PC-9 (cell line): Measurements from ENCODE around the gene ARL5B. TPM values are rescaled to one million over a fixed set of nuclear protein-coding genes. Genes with fewer than 3 reads are reported as not detected.

Experiments
- BruUV-seq: library from RNA; stranded (reverse); fragments of 400-500 nt; replicated peaks from 2 replicates; lab custom pipeline; 2021; lab: Mats Ljungman, UMichigan
- CTCF ChIA-PET: fragments of 300-600 bp; sonication (Branson Sonifier 250); formaldehyde crosslinking; loops from one replicate; lab custom pipeline; 2022; ENCODE audit warnings: antibody characterized with exemption; lab: Charles Lee
- POLR2A ChIA-PET: fragments of 300-600 bp; sonication (Branson Sonifier 250); formaldehyde crosslinking; loops from one replicate; lab custom pipeline; 2022; ENCODE audit warnings: antibody characterized with exemption; ENCODE audit not compliant: unreplicated experiment; lab: Charles Lee
- DNase-seq, 2 experiments: peaks; one replicate each; pipeline versions ENCODE4 v3.0.0 to v3.0.0-alpha.2; 2015 to 2022; ENCODE audit warnings: mixed read lengths in 1 of 2
- H2AFZ ChIP-seq: fragments of 200-600 bp; sonication (generic); 2 replicates; pipeline ENCODE4 v1.8.1; 2017; ENCODE audit warnings: antibody characterized with exemption
- H3F3A ChIP-seq: fragments of 200-600 bp; sonication (generic); 2 replicates; pipeline ENCODE4 v1.8.1; 2017; ENCODE audit warnings: antibody characterized with exemption, mild to moderate bottlenecking, low read depth; ENCODE audit not compliant: insufficient read depth
- H3K27ac ChIP-seq: fragments of 200-600 bp; sonication (generic); 2 replicates; pipeline ENCODE4 v1.6.1; 2016; ENCODE audit warnings: mixed run types
- H3K27me3 ChIP-seq: fragments of 200-600 bp; sonication (generic); 2 replicates; pipeline ENCODE4 v1.6.1; 2016; ENCODE audit warnings: low read depth, mixed run types; ENCODE audit not compliant: insufficient read depth
- H3K36me3 ChIP-seq: fragments of 200-600 bp; sonication (generic); 2 replicates; pipeline ENCODE4 v1.6.1; 2016; ENCODE audit warnings: low read depth, mixed run types
- H3K4me1 ChIP-seq: fragments of 200-600 bp; sonication (generic); replicated peaks from 2 replicates; pipeline ENCODE4 v1.6.1; 2016; ENCODE audit warnings: mixed run types; ENCODE audit not compliant: insufficient read depth
- H3K4me2 ChIP-seq: fragments of 200-600 bp; sonication (generic); 2 replicates; pipeline ENCODE4 v1.6.1; 2017; ENCODE audit warnings: mixed run types
- H3K4me3 ChIP-seq: fragments of 200-600 bp; sonication (generic); 2 replicates; pipeline ENCODE4 v1.6.1; 2016; ENCODE audit warnings: mixed run types
- H3K79me2 ChIP-seq: fragments of 200-600 bp; sonication (generic); 2 replicates; pipeline ENCODE4 v1.6.1; 2017; ENCODE audit warnings: low read depth, mixed run types
- H3K9me2 ChIP-seq: fragments of 200-600 bp; sonication (generic); 2 replicates; pipeline ENCODE4 v1.8.1; 2017; ENCODE audit warnings: mild to moderate bottlenecking; ENCODE audit not compliant: insufficient read depth
- H3K9me3 ChIP-seq: fragments of 200-600 bp; sonication (generic); 2 replicates; pipeline ENCODE4 v1.8.1; 2016; ENCODE audit warnings: low read depth; ENCODE audit not compliant: insufficient read depth
- H4K20me1 ChIP-seq: fragments of 200-600 bp; sonication (generic); 2 replicates; pipeline ENCODE4 v1.8.1; 2017; ENCODE audit not compliant: insufficient read depth
- EZH2 ChIP-seq: fragments of 200-600 bp; sonication (generic); IDR thresholded peaks from 2 replicates; pipeline ENCODE4 v1.8.0; 2017; ENCODE audit warnings: antibody characterized with exemption, low read depth
- intact Hi-C: fragments of 100-400 bp; cut with micrococcal nuclease; formaldehyde crosslinking; loops from one replicate; pipeline ENCODE4 v1.10.0; 2022; ENCODE audit not compliant: unreplicated experiment
- total RNA-seq: library from RNA; stranded (reverse); gene quantifications from 2 replicates; pipeline ENCODE4 v1.2.3, GENCODE V29; 2021
- TF ChIP-seq, protein P1 (sequence below): fragments of 200-600 bp; sonication (generic); conservative IDR thresholded peaks from 2 replicates; pipeline ENCODE4 v1.6.1; 2017; ENCODE audit warnings: mixed run types, antibody characterized with exemption, mild to moderate bottlenecking, moderate library complexity

Gene ARL5B
- total RNA-seq, 1 experiment from 2014 or later = 15.3 TPM

DNA sequence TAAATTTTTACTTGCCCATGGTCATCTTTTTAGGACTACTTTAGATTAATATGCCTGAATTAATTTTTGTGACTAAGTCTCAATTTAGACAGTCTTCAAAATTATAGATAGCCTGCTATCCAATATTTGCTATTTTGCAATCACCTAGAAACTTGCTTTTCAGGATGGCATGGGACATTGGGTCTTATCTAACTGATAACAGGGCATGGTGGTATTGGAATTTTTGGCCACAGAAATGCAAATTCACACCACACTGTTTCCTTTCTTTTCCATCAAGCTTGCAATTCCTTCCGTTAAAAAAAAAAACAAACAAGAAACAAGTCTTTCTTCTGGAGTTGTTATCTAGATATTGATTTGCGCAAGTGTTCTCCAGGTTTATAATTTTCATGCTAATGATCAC, 8.8 kb downstream of the ARL5B start:
- no peak overlapping the region for H2AFZ ChIP-seq
- no TSS peak for BruUV-seq
- no peaks in the 10 kb centered on the region for H3K27me3 ChIP-seq
- TF ChIP-seq EZH2 = no peak
- TF ChIP-seq, protein P1, sequence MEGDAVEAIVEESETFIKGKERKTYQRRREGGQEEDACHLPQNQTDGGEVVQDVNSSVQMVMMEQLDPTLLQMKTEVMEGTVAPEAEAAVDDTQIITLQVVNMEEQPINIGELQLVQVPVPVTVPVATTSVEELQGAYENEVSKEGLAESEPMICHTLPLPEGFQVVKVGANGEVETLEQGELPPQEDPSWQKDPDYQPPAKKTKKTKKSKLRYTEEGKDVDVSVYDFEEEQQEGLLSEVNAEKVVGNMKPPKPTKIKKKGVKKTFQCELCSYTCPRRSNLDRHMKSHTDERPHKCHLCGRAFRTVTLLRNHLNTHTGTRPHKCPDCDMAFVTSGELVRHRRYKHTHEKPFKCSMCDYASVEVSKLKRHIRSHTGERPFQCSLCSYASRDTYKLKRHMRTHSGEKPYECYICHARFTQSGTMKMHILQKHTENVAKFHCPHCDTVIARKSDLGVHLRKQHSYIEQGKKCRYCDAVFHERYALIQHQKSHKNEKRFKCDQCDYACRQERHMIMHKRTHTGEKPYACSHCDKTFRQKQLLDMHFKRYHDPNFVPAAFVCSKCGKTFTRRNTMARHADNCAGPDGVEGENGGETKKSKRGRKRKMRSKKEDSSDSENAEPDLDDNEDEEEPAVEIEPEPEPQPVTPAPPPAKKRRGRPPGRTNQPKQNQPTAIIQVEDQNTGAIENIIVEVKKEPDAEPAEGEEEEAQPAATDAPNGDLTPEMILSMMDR = no peak
- H3K4me1 ChIP-seq = peaks cover 15% of the 10 kb centered on the region
- H3K9me3 ChIP-seq = no peaks in the 10 kb centered on the region
- 0 out of 2 replicates have a peak, but pooled peaks cover 5% of the 10 kb centered on the region for H3K36me3 ChIP-seq
- no peak overlapping the region for H3K4me2 ChIP-seq
- H3K4me3 ChIP-seq = no peak overlapping the region
- CTCF ChIA-PET = no interaction called here
- no peak overlapping the region for H3K27ac ChIP-seq
- POLR2A ChIA-PET = no interaction called here
- peaks cover 15% of the 10 kb centered on the region; the same call in 1 of the 2 replicates for H4K20me1 ChIP-seq
- DNase-seq = no peak
- H3F3A ChIP-seq = no peaks in the 10 kb centered on the region
- no peaks in the 10 kb centered on the region for H3K9me2 ChIP-seq
- peaks cover 49% of the 10 kb centered on the region for H3K79me2 ChIP-seq
- intact Hi-C loops = no loop called here

DNA sequence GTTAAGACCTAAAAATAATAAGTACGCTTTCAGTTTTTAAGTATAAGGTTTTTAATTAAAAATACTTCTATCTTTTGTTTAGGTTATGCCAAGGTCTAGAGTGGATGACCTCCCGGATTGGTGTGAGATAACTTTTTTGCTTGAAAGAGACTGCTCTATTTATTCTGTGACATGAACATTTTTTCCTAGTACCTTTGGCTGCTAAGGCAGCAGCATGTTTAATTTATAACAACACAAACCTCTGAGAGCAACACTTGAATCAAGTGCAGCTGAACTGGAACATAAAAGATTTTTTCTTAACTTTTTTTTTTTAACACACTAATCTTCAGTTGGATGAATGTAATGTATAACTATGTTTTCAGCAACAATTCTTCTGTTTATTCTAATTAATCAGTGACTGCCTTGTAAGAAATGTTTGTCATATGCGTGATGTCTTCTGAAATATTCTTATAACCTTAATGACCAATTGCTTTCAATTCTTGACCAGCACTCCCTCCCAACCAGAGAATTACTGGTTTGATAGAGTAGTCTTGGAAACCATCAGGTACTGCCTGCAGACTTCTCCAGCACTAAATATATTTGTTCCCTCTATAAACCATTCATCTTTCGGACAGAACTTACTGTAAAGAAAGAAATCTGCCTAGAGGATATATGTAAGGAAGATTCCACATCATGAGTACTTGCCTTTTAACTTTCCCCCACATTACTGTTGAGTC, 16.0 kb downstream of the ARL5B start:
- BruUV-seq = no TSS peak
- Histone ChIP-seq H3K4me3 (no peak overlapping the region), H3K36me3 (peaks cover 4% of the 10 kb centered on the region; the same call in 1 of the 2 replicates), H3K9me2 (no peaks in the 10 kb centered on the region), H3K4me2 (no peak overlapping the region), H3K4me1 (no peaks in the 10 kb centered on the region), H3F3A (no peaks in the 10 kb centered on the region), H3K9me3 (no peaks in the 10 kb centered on the region), H2AFZ (no peak overlapping the region), H4K20me1 (no peaks in the 10 kb centered on the region), H3K27ac (no peak overlapping the region), H3K79me2 (no peaks in the 10 kb centered on the region; the same call in 1 of the 2 replicates), H3K27me3 (no peaks in the 10 kb centered on the region)
- no peak for DNase-seq
- TF ChIP-seq EZH2 = no peak
- TF ChIP-seq, protein P1 = no peak
- ChIA-PET CTCF (no interaction called here), POLR2A (interaction anchor here (0.7 kb wide), 1 partner anchor 48 kb away, joined by 3 read pairs; no protein-coding TSS in a partner anchor)
- intact Hi-C loops = no loop called here

DNA sequence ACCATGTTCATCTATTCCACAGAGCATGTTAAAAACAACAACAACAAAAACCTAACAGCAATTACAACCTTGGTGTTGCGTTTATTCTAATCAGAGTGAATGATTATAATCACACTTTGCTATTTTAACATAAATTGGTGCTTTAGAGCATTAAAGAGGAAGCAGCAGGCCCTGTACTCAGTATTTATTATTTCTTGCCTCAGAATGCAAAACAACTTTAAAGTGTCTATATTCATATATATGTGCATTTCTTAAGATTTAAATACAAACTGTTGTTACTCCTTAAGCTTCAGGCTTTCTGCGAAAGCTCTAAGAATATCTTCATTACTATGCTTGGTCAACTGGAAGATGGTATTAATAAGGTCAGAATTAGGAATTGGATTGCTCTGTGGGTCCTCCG, 21.5 kb downstream of the ARL5B start:
- Histone ChIP-seq H3K4me3 (no peak overlapping the region), H3K79me2 (no peaks in the 10 kb centered on the region), H3K4me1 (no peaks in the 10 kb centered on the region), H3F3A (no peaks in the 10 kb centered on the region), H2AFZ (no peak overlapping the region), H3K36me3 (peaks cover 4% of the 10 kb centered on the region; the same call in 1 of the 2 replicates), H3K9me2 (no peaks in the 10 kb centered on the region), H3K9me3 (no peaks in the 10 kb centered on the region), H4K20me1 (no peaks in the 10 kb centered on the region), H3K27ac (no peak overlapping the region), H3K4me2 (no peak overlapping the region), H3K27me3 (no peaks in the 10 kb centered on the region)
- TF ChIP-seq EZH2 = no peak
- TF ChIP-seq, protein P1 = no peak
- intact Hi-C loops = no loop called here
- POLR2A ChIA-PET = no interaction called here
- CTCF ChIA-PET = no interaction called here
- DNase-seq = no peak
- BruUV-seq = no TSS peak
